Fibroblast of lung (primary cell): ENCODE data around the gene SPX.

ENCODE experiments used
- EZH2 ChIP-seq: IDR thresholded peaks from 2 replicates; pipeline ENCODE4 v1.5.1; 2012; ENCODE audit warnings: low read length, control low read depth, mild to moderate bottlenecking; ENCODE audit errors: missing control alignments
- TF ChIP-seq, protein P1 (sequence below), 2 donors: IDR thresholded peaks in 1 of 2; conservative IDR thresholded peaks in 1 of 2; 1 replicate in 1 of 2; 2 replicates in 1 of 2; pipeline ENCODE4 v1.5.1; 2011 to 2012; ENCODE audit warnings: low read length in 2 of 2, control low read depth in 1 of 2, inconsistent platforms in 1 of 2, low read depth in 1 of 2, mild to moderate bottlenecking in 1 of 2

- TF ChIP-seq EZH2, result no peak
- TF ChIP-seq, protein P1, sequence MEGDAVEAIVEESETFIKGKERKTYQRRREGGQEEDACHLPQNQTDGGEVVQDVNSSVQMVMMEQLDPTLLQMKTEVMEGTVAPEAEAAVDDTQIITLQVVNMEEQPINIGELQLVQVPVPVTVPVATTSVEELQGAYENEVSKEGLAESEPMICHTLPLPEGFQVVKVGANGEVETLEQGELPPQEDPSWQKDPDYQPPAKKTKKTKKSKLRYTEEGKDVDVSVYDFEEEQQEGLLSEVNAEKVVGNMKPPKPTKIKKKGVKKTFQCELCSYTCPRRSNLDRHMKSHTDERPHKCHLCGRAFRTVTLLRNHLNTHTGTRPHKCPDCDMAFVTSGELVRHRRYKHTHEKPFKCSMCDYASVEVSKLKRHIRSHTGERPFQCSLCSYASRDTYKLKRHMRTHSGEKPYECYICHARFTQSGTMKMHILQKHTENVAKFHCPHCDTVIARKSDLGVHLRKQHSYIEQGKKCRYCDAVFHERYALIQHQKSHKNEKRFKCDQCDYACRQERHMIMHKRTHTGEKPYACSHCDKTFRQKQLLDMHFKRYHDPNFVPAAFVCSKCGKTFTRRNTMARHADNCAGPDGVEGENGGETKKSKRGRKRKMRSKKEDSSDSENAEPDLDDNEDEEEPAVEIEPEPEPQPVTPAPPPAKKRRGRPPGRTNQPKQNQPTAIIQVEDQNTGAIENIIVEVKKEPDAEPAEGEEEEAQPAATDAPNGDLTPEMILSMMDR (conservative IDR thresholded peaks at IDR 0.05 in 1 of 2, IDR thresholded peaks at IDR 0.05 in 1 of 2; ENCODE audit: low read depth in 1 of 2, low read length in 2 of 2), result no peak
Observed at GRCh38 chr12:21566223-21566906, 40.3 kb downstream of the SPX start.
